Peyer's patch (tissue), 4 donors: ENCODE data around the gene ZNF853.

Experiments used
- CTCF ChIP-seq, 6 experiments: fragments of 450-650 bp in 4 of 6; fragments of 200-600 bp in 2 of 6; sonication (generic) in 1 of 6; IDR thresholded peaks; one replicate each; pipeline ENCODE4 v1.5.1; 2017 to 2019; ENCODE audit warnings: antibody characterized with exemption in 6 of 6, mild to moderate bottlenecking in 3 of 6, moderate library complexity in 1 of 6
- POLR2A ChIP-seq, 2 donors: fragments of 450-650 bp; IDR thresholded peaks; one replicate each; pipeline ENCODE4 v1.5.1; 2017; ENCODE audit warnings: antibody characterized with exemption in 2 of 2, mild to moderate bottlenecking in 2 of 2, moderate library complexity in 2 of 2

- TF ChIP-seq CTCF (IDR thresholded peaks at IDR 0.05) (no peak), POLR2A (IDR thresholded peaks at IDR 0.05) (no peak)
Measured at GRCh38 chr7:6655636-6656385, 40.4 kb downstream of the ZNF853 start.
